Osteocyte (in vitro differentiated cells): ENCODE measurements around the gene GMDS. TPM values are rescaled to one million over a fixed set of nuclear protein-coding genes. Genes with fewer than 3 reads are reported as not detected.

Experiments
- DNase-seq: peaks from one replicate; pipeline ENCODE4 v3.0.0; 2021; ENCODE audit warnings: mixed read lengths; ENCODE audit not compliant: unreplicated experiment; ENCODE audit errors: extremely low spot score
- H3K27ac Mint-ChIP-seq: one replicate; pipeline ENCODE4 v1.8.0; 2021; ENCODE audit warnings: mild to moderate bottlenecking, mixed read lengths; ENCODE audit not compliant: unreplicated experiment
- H3K27me3 Mint-ChIP-seq: one replicate; pipeline ENCODE4 v1.8.0; 2021; ENCODE audit warnings: mixed read lengths; ENCODE audit not compliant: unreplicated experiment
- H3K36me3 Mint-ChIP-seq: one replicate; pipeline ENCODE4 v1.8.0; 2021; ENCODE audit warnings: mixed read lengths; ENCODE audit not compliant: unreplicated experiment
- H3K4me1 Mint-ChIP-seq: one replicate; pipeline ENCODE4 v1.8.0; 2021; ENCODE audit warnings: mixed read lengths; ENCODE audit not compliant: unreplicated experiment
- H3K4me3 Mint-ChIP-seq: one replicate; pipeline ENCODE4 v1.8.0; 2021; ENCODE audit warnings: mild to moderate bottlenecking, moderate library complexity, mixed read lengths; ENCODE audit not compliant: unreplicated experiment
- H3K9me3 Mint-ChIP-seq: one replicate; pipeline ENCODE4 v1.8.0; 2021; ENCODE audit warnings: mixed read lengths; ENCODE audit not compliant: unreplicated experiment
- total RNA-seq: library from RNA; stranded (reverse); gene quantifications from 2 replicates; pipeline ENCODE4 v1.2.1, GENCODE V29; 2021
- TF ChIP-seq, protein P1 (sequence below): fragments of 200-600 bp; sonication (generic); IDR thresholded peaks from 2 replicates; pipeline ENCODE4 v1.5.0; 2021; ENCODE audit warnings: antibody characterized with exemption, mild to moderate bottlenecking, moderate library complexity

The GMDS gene
- total RNA-seq, 1 donor from 2014 or later = 30.7 TPM

DNA sequence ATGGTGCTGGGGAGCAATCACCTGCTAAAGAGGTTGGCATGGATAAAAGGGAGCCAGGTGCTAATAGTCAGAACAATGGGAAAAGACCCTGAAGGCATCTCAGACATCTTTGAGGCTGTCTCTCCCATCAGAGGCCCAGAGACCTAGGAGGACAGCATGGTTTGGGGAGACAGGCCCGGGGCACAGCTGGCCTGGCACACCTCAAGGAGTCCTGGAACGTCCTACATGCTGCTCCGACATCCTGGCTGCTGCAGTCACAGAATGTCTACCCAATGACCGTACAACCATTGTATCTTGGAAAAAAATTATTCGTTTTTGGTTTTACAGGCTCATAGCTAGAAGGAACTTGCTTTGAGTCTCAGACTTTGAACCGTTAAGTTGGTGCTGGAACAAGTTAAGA, 4.4 kb downstream of the GMDS start:
- Mint-ChIP-seq H3K36me3 (no peaks in the 10 kb centered on the region), H3K9me3 (no peaks in the 10 kb centered on the region), H3K27me3 (no peaks in the 10 kb centered on the region), H3K4me1 (peaks cover 32% of the 10 kb centered on the region), H3K27ac (no peak overlapping the region), H3K4me3 (no peak overlapping the region)
- TF ChIP-seq, protein P1, sequence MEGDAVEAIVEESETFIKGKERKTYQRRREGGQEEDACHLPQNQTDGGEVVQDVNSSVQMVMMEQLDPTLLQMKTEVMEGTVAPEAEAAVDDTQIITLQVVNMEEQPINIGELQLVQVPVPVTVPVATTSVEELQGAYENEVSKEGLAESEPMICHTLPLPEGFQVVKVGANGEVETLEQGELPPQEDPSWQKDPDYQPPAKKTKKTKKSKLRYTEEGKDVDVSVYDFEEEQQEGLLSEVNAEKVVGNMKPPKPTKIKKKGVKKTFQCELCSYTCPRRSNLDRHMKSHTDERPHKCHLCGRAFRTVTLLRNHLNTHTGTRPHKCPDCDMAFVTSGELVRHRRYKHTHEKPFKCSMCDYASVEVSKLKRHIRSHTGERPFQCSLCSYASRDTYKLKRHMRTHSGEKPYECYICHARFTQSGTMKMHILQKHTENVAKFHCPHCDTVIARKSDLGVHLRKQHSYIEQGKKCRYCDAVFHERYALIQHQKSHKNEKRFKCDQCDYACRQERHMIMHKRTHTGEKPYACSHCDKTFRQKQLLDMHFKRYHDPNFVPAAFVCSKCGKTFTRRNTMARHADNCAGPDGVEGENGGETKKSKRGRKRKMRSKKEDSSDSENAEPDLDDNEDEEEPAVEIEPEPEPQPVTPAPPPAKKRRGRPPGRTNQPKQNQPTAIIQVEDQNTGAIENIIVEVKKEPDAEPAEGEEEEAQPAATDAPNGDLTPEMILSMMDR = no peak
- DNase-seq = no peak

DNA sequence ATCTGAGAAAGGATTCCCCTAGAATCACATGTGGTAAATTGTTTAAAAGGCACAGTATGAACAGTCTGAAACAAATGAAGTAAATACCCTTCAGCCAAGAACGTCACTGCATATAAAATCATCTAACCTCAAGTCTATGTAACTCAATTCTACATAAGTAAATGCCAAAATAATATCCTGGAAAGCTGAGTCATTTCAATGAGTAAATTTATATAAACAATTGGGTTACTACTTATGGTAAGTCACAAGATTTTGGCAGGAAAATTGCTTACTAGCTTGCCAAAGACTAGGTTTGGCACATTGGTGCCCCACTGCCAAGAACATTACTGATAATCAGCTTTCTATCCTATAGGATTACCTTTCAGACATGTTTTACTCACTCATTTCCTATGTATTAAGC, 8.4 kb downstream of the GMDS start:
- H3K27ac Mint-ChIP-seq = peak overlapping the region; percentile 67
- no peak for DNase-seq
- no peaks in the 10 kb centered on the region for H3K9me3 Mint-ChIP-seq
- H3K36me3 Mint-ChIP-seq = no peaks in the 10 kb centered on the region
- TF ChIP-seq, protein P1 = no peak
- H3K4me3 Mint-ChIP-seq = no peak overlapping the region
- peaks cover 25% of the 10 kb centered on the region for H3K4me1 Mint-ChIP-seq
- no peaks in the 10 kb centered on the region for H3K27me3 Mint-ChIP-seq

DNA sequence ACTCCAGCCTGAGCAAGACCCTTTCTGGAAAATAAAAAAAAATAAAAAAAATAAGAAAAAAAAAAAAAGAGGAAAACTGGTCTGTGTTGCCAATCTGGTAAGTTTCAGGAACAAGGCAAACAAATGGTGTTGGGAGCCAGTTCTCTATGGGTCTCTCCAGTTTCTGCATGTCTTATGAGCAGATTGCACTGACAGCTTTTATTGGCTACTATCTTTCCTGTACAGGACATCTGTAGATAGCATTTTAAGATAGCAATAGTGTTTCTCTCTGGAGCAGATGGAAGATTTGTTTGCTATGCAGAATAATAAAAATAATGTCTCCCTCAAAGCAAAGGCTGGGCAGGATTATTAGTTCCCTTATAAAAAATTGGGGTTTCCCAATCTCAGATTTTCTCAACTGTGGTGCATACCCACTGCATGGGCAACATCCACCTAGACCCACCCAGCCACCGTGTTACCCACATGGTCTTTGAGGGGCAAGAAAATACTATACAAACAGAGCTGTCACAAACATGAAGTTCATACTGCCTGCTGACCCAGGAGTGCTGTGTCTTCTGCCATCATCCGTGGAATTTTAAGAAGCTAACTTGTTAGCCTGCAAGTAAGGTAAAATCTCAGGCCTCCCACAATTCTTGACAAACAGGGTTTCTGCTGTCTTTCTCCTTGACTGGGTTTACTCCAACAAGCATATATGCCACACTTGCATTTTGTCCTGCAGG, 9.5 kb downstream of the GMDS start:
- Mint-ChIP-seq H3K27me3 (no peaks in the 10 kb centered on the region), H3K4me3 (no peak overlapping the region), H3K27ac (no peak overlapping the region), H3K9me3 (no peaks in the 10 kb centered on the region), H3K4me1 (peaks cover 35% of the 10 kb centered on the region), H3K36me3 (no peaks in the 10 kb centered on the region)
- no peak for DNase-seq
- TF ChIP-seq, protein P1 = no peak

DNA sequence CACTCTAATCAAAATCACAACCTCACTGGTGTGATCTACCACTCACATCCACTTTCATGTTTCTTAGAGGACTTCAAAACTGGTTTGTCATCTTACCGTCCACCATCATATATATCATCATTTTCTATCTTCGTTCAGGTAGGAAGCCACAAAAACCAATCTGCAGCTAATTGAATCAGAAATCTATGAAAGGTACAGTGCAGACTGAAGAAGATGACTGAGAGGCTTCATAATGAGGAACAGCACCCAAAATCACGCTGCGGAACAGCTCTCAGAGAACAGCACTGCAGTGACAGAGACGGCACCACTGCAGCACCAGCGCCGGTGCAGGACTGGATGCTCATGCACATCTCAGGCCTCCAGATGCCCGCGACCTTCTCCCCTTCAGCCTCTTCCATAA, 13.0 kb downstream of the GMDS start:
- DNase-seq = no peak
- Mint-ChIP-seq H3K4me1 (peaks cover 34% of the 10 kb centered on the region), H3K36me3 (no peaks in the 10 kb centered on the region), H3K27me3 (no peaks in the 10 kb centered on the region), H3K4me3 (no peak overlapping the region), H3K27ac (no peak overlapping the region), H3K9me3 (peaks cover 5% of the 10 kb centered on the region)
- TF ChIP-seq, protein P1 = no peak

DNA sequence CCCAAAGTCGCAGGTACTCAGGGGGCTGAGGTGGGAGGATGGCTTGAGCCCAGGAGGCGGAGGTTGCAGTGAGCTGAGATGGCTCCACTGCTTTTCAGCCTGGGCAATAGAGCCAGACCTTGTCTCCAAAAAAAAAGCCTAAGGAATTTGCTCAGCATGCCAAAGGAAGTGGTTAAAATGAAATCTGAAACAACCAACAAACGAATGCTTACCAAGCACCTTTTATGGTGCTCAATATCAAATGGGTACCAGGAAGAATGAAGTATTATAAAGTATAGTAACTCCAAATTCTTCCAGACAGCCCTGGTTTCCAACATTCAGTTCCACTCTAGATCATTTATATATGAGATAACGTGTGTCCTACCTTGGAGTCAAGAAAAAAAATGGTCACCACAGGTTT, 14.0 kb downstream of the GMDS start:
- TF ChIP-seq, protein P1 = no peak
- no peak for DNase-seq
- Mint-ChIP-seq H3K27ac (peak overlapping the region; percentile 38), H3K4me1 (peaks cover 25% of the 10 kb centered on the region), H3K9me3 (peaks cover 5% of the 10 kb centered on the region), H3K4me3 (no peak overlapping the region), H3K36me3 (no peaks in the 10 kb centered on the region), H3K27me3 (no peaks in the 10 kb centered on the region)
